HepG2 (cell line): ENCODE measurements around the gene KSR1. TPM values are rescaled to one million over a fixed set of nuclear protein-coding genes. Genes with fewer than 3 reads are reported as not detected.
A peak's percentile ranks its signal among the peaks of the same experiment; 100 is the strongest.

ENCODE experiments used
- ARID4A ChIP-seq: sonication (generic); formaldehyde crosslinking; IDR thresholded peaks from 2 replicates; pipeline ENCODE4 v1.5.0; 2020; ENCODE audit warnings: mild to moderate bottlenecking, missing genetic modification reagents, borderline replicate concordance
- CTCF ChIP-seq: sonication (generic); formaldehyde crosslinking; IDR thresholded peaks from 2 replicates; pipeline ENCODE4 v1.5.0; 2020; ENCODE audit warnings: mild to moderate bottlenecking, missing genetic modification reagents, moderate library complexity
- GABPB1 ChIP-seq: IDR thresholded peaks from 2 replicates; pipeline ENCODE4 v1.6.1; 2016; ENCODE audit warnings: mild to moderate bottlenecking, missing genetic modification reagents, moderate library complexity, missing compliant biosample characterization
- GATAD2A ChIP-seq: IDR thresholded peaks from 2 replicates; pipeline ENCODE4 v1.6.1; 2016
- GTF3A ChIP-seq: sonication (generic); formaldehyde crosslinking; conservative IDR thresholded peaks from 2 replicates; pipeline ENCODE4 v1.4.0; 2020; ENCODE audit warnings: mild to moderate bottlenecking, missing genetic modification reagents
- HINFP ChIP-seq: sonication (generic); formaldehyde crosslinking; IDR thresholded peaks from 2 replicates; pipeline ENCODE4 v1.4.0; 2020; ENCODE audit warnings: low read depth, mild to moderate bottlenecking, missing genetic modification reagents
- PITX1 ChIP-seq: sonication (generic); formaldehyde crosslinking; IDR thresholded peaks from 2 replicates; pipeline ENCODE4 v1.5.1; 2020; ENCODE audit warnings: mild to moderate bottlenecking, missing genetic modification reagents
- POLR2A ChIP-seq, 2 experiments: IDR thresholded peaks; 2 replicates each; pipeline ENCODE4 v1.6.1; 2011; ENCODE audit warnings: low read depth in 2 of 2, low read length in 2 of 2, mild to moderate bottlenecking in 1 of 2, moderate library complexity in 1 of 2; ENCODE audit not compliant: insufficient read depth in 1 of 2
- RXRA ChIP-seq: sonication (generic); formaldehyde crosslinking; IDR thresholded peaks from 2 replicates; pipeline ENCODE4 v1.5.1; 2020; ENCODE audit warnings: missing genetic modification reagents
- USF2 ChIP-seq, 2 experiments: sonication (generic) in 1 of 2; formaldehyde crosslinking in 1 of 2; IDR thresholded peaks; 2 replicates each; pipeline versions ENCODE4 v1.5.1 to v1.6.1; 2011 to 2020; ENCODE audit warnings: borderline replicate concordance in 1 of 2, low read depth in 1 of 2, low read length in 1 of 2, mild to moderate bottlenecking in 1 of 2, missing genetic modification reagents in 1 of 2, moderate library complexity in 1 of 2
- ZFP91 ChIP-seq: sonication (generic); formaldehyde crosslinking; IDR thresholded peaks from 2 replicates; pipeline ENCODE4 v1.9.0; 2022; ENCODE audit warnings: missing genetic modification reagents, mild to moderate bottlenecking, borderline replicate concordance
- ZNF143 ChIP-seq: sonication (generic); formaldehyde crosslinking; IDR thresholded peaks from 2 replicates; pipeline ENCODE4 v1.4.0; 2020; ENCODE audit warnings: missing genetic modification reagents
- ZNF597 ChIP-seq: sonication (generic); formaldehyde crosslinking; IDR thresholded peaks from 2 replicates; pipeline ENCODE4 v1.5.0; 2020; ENCODE audit warnings: missing genetic modification reagents
- ZSCAN25 ChIP-seq: sonication (generic); formaldehyde crosslinking; IDR thresholded peaks from 2 replicates; pipeline ENCODE4 v1.8.0; 2022; ENCODE audit warnings: mild to moderate bottlenecking, missing genetic modification reagents
- polyA plus RNA-seq, 8 experiments: library from polyadenylated mRNA; depleted of rRNA in 3 of 8; stranded (reverse) in 7 of 8; unstranded in 1 of 8; fragments of >200 nt; fragmentation: Illumina TruSeq in 4 of 8; extraction: Trizol in 4 of 8; gene quantifications; 2 replicates each; pipeline versions ENCODE4 v1.2.1 to v1.2.3, GENCODE V29; 2011 to 2016; ENCODE audit warnings: low read depth in 4 of 8, missing spikeins in 1 of 8, mixed read lengths in 1 of 8; ENCODE audit not compliant: insufficient read depth in 1 of 8
- total RNA-seq, 5 experiments: library from RNA; depleted of rRNA; stranded (reverse); fragments of >200 nt; fragmentation: Illumina TruSeq; extraction: Trizol; gene quantifications; 2 replicates each; pipeline ENCODE4 v1.2.3, GENCODE V29; 2016; ENCODE audit warnings: low read depth in 1 of 5

KSR1 gene
- total and polyA plus RNA-seq, 2 of the 13 experiments (the other 11 are each of a cell fraction or from before 2014, with no cell fraction given), result 10.1 to 16.6 TPM

- TF ChIP-seq ARID4A (peak; percentile 39; the same call in 1 of the 2 replicates), PITX1 (CRISPR knock-in tag) (0 out of 2 replicates have a peak, but pooled peaks have one; percentile 22), ZFP91 (CRISPR knock-in tag) (peak; percentile 99), ZNF143 (CRISPR knock-in tag) (peak; percentile 87), ZSCAN25 (CRISPR knock-in tag) (peak; percentile 97), CTCF (CRISPR knock-in tag) (peak; percentile 77), RXRA (CRISPR knock-in tag) (0 out of 2 replicates have a peak, but pooled peaks have one; percentile 42), GABPB1 (CRISPR knock-in tag) (peak; percentile 73), GATAD2A (0 out of 2 replicates have a peak, but pooled peaks have one; percentile 34), HINFP (CRISPR knock-in tag) (peak; percentile 69; the same call in 1 of the 2 replicates), ZNF597 (CRISPR knock-in tag) (no peak), POLR2A (IDR thresholded peaks at IDR 0.05; ENCODE audit: insufficient read depth in 1 of 2, low read depth in 2 of 2, low read length in 2 of 2) (peak; percentile 43 to 76; a peak in 2 of 4 replicates), GTF3A (CRISPR knock-in tag) (0 out of 2 replicates have a peak, but pooled peaks have one; percentile 23), USF2 (IDR thresholded peaks at IDR 0.05; ENCODE audit: low read depth, low read length) (no peak), USF2 (CRISPR knock-in tag; IDR thresholded peaks at IDR 0.05; ENCODE audit: borderline replicate concordance) (no peak)
These were observed at the start of gene KSR1 (continued) for GRCh38 chr17:27455914-27456680.
